Cerebellar cortex (tissue), 1 donor: Measurements from ENCODE around the gene FYCO1.
"Not testable (repeated sequence)": the region's sequence is repeated elsewhere in the genome, so short reads cannot be mapped to it uniquely, and the experiment has no call there.

Source experiments
- DNase-seq: peaks from one replicate; pipeline ENCODE4 v3.0.0-alpha.2; 2015; ENCODE audit warnings: low spot score

FYCO1 gene

GRCh38 chr3:46010519-46011113 is 15.0 kb upstream of the FYCO1 start:
- DNase-seq: no peak

DNA sequence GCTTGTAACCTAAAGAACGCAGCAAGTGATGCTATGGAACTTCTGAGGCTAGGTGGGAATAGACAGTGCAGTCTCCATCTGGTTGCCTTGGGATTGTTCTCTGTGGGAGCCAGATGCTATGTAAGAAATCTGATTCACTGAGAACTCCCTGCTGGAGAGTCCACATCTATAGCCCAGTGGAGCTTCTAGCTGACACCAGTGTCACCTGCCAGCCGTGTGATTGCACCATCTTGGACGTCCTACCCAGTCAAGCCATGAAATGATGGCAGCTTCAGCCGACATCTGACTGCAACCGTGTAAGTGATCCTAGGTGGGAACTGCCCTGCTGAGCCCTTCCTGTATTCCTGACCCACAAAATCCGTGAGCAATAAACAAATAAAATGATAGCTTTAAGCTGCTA is 12.4 kb upstream of the FYCO1 start:
- DNase-seq: no peak

DNA sequence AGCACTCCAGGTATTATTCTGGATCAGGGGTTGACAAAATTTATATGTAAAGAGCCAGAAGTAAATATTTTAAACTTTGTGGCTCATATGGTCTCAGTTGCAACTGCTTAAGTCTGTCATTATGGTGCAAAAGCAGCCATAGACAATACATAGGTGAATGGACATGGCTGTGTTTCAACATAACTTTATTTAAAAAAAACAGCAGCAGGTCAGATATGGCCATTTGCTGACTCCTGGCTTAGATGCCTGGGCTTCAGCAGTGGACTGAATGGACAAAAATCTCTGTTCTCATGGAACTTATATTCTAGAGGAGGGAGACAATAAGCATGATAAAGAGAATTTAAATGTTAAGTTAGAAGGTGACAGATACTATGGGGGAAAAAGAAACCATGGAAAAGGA is 11.7 kb upstream of the FYCO1 start:
- no peak for DNase-seq

DNA sequence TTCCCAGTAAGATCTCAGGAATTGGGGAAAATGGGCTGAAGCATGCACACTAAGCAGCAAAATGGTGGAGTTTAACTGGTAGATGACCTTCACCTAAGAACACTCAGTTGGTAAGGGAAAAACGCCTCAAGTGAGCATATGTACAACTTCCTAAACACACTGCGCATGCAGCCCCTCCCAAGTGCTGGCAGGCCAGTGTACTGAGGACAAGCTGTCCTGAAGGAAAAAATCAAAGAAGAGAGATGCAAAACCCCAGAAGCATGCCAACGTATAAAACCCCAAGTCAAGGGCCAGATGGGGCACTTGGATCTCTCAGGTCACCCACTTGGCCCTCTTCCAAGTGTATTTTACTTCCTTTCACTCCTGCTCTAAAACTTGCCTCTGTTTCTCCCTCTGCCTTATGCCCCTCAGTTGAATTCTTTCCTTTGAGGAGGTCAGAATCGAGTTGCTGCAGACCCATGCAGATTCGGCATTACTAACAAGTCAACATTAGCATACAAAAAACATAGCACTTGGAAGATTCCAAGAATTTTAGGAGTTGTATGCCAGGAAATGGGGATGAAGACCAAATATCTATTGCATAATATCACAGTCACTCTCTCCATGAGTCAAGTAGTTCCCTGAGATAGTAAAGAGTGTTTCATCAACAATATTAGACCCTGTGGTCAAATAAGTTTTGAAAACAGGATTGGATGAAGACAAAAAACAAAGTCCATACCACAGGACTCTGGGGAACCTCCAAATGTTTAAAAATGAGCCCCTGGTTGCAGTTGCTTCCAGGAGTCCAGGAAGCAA is 10.8 kb upstream of the FYCO1 start:
- no peak for DNase-seq

DNA sequence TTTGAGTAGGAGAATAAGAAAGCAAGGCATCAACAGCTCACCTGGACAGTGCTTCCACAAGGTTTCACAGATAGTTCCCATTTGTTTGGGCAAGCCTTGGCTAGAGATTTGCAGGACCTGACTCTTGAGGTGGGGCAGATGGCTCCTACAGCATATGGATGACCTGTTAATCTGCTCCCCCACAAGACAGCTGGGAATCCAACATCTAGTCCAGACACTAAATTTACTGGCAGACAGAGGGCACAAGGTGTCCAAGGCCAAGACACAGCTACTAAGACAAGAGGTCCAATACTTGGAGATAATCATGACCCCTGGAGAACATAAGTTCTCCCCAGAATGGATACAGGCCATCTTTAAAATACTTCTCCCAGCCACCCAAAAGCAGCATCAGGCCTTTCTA is 8.1 kb upstream of the FYCO1 start:
- not testable (repeated sequence) for DNase-seq

DNA sequence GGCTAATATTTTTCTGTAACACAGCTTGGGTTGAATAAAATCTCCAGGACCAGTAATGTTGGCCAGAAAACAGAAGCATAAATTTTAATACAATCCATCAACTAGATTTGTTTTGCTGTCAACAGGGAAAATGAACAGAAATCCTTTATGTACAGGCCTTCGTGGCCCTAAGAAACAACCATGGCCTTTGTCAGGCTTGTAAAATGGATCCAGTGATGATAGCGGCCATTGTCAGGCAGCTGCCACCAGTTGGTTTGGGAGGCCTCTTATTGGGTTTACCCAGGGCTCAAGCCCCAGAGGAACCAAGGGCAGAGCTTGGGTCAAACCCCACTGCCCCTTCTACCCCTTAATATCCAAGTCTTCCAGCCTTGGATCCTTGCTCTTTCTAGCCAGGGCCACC is 5.6 kb upstream of the FYCO1 start:
- DNase-seq: no peak

DNA sequence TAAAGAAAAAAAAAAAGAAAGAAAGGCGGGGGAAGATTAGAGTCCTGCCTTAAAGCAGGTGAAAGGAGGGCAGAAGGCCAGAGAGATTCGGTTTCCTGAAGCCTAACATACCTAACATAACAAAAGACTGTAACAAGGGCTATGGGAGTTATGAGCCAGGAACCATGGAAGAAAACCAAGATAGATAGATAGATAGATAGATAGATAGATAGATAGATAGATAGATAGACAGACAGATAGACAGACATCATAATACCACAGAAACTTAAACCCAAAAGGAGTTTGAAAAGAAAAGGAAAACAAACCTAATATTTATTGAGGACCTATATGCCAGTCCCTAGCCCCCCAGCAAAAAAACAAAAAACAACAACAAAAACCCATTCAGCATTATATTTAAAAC is 2.3 kb upstream of the FYCO1 start:
- DNase-seq: no peak

DNA sequence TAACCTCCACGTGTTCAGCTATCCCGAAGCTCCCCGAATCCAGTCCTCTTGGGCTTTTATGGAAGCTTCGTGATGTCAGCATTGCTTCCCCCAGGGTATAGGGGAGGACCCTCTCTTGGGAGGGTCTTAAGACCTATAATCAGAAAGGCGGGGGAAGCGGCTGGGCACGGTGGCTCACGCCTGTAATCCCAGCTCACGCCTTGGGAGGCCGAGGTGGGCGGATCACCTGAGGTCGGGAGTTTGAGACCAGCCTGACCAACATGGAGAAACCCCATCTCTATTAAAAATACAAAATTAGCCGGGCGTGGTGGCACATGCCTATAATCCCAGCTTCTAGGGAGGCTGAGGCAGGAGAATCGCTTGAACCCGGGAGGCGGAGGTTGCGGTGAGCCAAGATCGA is 1.9 kb upstream of the FYCO1 start:
- DNase-seq: not testable (repeated sequence)

DNA sequence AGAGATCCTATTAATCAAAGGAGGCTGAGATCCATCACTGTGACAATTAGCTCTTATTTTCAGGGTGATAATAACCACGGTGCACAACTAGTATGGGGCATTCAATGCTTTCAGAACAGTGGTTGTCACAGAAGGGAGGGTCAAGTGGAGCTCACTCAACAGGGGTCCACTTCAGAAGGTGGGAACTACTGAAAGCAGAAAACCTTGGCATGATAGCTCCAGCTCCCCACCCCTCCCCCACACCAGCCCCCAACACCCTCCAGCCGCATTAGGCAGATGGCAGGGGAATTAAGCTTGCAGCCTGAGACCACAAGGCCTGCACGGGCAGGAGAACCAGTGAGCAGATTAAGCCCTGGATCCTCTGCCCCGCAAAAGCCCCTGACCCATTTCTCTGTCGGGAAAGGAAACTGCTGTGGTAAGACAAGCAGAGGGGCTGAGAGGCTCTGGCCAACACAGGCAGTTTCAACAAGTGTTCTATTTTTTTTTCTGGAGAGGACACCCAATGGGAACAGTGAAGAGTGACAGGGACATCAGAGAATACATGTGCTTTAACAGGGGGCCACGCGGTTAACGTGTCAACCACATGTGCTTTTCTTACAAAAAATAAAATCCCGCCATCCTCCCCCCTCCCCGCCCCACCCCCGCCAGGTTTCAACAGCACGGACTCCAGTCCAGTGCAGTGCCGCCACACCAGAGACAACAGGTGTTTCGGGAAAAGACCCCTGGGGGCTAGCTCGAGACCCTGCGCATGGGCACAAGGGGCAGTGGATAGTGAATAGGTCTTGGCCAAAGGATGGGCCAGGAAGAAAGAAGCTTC is 997 bp downstream of the FYCO1 start:
- no peak for DNase-seq

GRCh38 chr3:45993421-45994027 is 2.1 kb downstream of the FYCO1 start:
- no peak for DNase-seq

- no peak for DNase-seq
Observed at GRCh38 chr3:45992821-45993221, 2.8 kb downstream of the FYCO1 start.

GRCh38 chr3:45992133-45992729 is 3.4 kb downstream of the FYCO1 start:
- DNase-seq: no peak

- DNase-seq: no peak
Observed at GRCh38 chr3:45991341-45991740, 4.3 kb downstream of the FYCO1 start.

DNA sequence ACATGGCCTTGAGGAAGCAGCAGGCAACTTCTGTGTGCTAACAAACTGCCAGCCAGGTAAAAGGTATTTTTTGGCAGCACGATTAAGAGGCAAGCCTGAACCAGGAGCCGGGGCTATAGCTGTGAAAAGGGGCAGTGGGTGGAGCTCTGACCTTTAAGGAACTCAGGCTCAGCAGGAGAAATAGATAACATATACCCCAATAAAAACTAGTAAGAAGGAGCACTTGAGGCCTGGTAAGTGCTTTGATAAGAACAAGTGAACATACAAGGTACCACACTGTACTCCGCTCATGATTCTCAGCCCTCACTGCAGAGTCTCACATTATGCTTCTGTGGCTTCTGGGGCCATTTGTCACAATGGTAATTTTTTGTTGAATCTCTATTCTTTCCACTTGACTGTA is 5.4 kb downstream of the FYCO1 start:
- DNase-seq: no peak

- DNase-seq: no peak
Observed at GRCh38 chr3:45988804-45989203, 6.8 kb downstream of the FYCO1 start.

DNA sequence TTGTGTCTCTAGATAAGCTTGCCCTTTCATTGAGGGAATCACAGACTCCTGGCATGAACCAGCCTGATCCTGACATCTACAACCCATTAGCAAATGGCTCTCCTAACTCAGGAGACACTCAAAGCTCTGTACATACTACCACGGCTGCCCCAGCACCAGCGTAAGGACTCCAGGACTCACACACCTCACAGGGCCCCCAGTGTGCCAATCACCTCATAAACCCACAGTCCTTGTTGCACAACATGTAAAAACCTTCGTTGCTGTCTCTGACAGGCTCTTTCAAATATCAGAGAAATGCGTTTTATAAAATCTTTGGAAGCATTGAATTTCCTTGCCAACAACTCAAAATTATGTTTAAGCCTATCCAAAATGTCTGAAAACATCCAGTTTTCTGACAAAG is 7.3 kb downstream of the FYCO1 start:
- DNase-seq: no peak

- DNase-seq: peak; percentile 76
Observed at GRCh38 chr3:45987368-45988291, 8.0 kb downstream of the FYCO1 start.

DNA sequence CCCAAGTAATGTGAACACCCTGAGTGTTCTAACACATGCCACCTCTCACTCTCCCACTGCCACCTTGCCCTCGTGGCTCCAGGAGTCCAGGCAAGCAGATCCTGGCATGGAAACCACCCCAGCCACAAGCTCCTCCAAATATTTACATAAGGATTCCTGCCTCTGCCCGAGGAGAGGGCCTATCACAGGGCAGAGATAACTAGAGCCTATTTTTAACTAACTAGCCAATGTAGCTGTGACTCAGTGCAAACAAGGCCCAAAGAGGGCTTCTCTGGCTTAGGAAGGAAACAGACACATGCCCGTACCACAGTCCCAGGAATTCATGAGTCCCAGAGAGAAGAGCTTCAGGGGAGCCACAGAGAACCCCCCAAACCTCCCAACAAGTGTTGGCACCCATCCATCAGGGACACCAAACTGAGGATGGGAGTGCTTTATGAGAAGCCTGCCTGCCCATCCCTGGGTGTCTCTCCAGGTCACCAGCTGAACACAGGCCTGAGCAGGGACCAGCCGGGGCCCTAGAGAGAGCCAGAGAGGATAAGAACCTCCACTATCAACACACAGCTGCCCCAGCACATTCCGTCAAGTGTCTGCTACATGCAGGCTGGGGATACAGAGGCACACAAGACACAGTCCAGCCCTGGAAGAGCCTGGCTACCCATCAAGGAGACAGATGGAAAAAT is 9.2 kb downstream of the FYCO1 start:
- DNase-seq: no peak

GRCh38 chr3:45985532-45986302 is 9.9 kb downstream of the FYCO1 start:
- no peak for DNase-seq
